Measurements from ENCODE around the gene RBBP8NL. TPM values are rescaled to one million over a fixed set of nuclear protein-coding genes. Genes with fewer than 3 reads are reported as not detected.

Gene RBBP8NL
- total RNA-seq, 5 donors from 2014 or later (not counting 1 experiment from before 2014, with no cell fraction given), result not detected

DNA sequence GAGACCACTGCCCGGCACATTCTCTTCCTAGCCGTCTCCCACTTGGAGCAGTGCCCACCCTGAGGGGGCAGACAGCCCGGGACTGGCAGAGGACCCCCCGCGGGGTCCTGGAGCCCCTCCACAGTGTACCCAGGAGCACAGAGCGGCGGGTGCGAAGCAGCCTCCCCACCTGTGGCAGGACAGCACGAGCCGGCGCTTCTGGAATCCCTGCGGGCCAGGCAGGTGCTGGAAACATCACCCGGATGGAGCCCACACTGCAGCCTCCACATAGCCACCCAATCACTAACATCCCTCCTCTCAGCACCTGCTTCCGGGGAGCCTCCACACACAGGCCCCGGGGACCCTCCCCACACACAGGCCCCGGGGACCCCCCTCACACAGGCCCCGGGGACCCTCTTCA lies 29.8 kb upstream of the RBBP8NL start:
- no peak overlapping the region for H3K4me3 Mint-ChIP-seq

DNA sequence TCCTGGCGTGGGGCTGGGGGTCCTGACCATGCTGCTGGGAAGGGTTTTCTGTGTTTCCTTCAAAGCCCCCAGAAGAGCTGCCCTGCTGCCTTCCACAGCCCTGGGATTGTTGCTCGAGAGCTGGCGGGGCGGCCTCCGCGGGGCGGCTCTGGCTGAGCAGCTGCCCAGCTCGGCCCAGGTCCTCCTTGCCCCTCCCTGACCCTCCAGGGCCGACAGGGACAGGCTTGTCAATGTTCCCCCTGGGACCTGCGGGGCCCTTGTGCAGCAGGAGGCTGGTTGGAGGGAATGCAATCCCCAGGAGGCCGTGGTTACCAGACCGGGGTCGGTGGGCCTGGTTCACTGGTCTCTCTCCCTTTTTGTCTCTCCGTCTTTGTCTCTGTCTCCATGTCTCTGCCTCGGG lies 28.6 kb upstream of the RBBP8NL start:
- ChIA-PET CTCF (no interaction called here), POLR2A (no interaction called here)
- Mint-ChIP-seq H3K4me3 (no peak overlapping the region), H3K4me1 (no peaks in the 10 kb centered on the region), H3K9me3 (no peaks in the 10 kb centered on the region), H3K27ac (no peak overlapping the region), H3K27me3 (peaks cover 0 to 17% of the 10 kb centered on the region in 2 donors), H3K36me3 (no peaks in the 10 kb centered on the region)
- H3K9me3 ChIP-seq, result no peaks in the 10 kb centered on the region
- no peak for DNase-seq
- ATAC-seq (replicated peaks in 1 of 4), result no peak
- H3K27ac ChIP-seq (ENCODE audit: low read length), result no peak overlapping the region
- no peaks in the 10 kb centered on the region for H3K36me3 ChIP-seq (ENCODE audit: control insufficient read depth in 2 of 2, extremely low read depth in 1 of 2, insufficient read depth in 1 of 2, low read length in 1 of 2)
- H3K4me3 ChIP-seq (ENCODE audit: control insufficient read depth in 1 of 2, extremely low read depth in 1 of 2, low read length in 1 of 2), result no peak overlapping the region
- H3K4me1 ChIP-seq (ENCODE audit: control insufficient read depth in 1 of 2, extremely low read depth in 1 of 2, insufficient read depth in 2 of 2, low read length in 2 of 2), result no peaks in the 10 kb centered on the region
- 70% methylated on average over 14 of the region's 15 CpGs for WGBS (ENCODE audit: insufficient coverage)
- H3K27me3 ChIP-seq (replicated peaks in 1 of 2; ENCODE audit: control insufficient read depth in 2 of 2, extremely low read depth in 1 of 2, insufficient read depth in 2 of 2, low read length in 1 of 2), result peaks cover 0 to 37% of the 10 kb centered on the region in 2 experiments

More for the DNA sequence above, 29.8 kb upstream of the RBBP8NL start:
- no peak for DNase-seq
- POLR2A ChIA-PET, result no interaction called here
- 93% methylated on average over 10 of the region's 17 CpGs for WGBS (ENCODE audit: insufficient coverage)
- H3K4me3 ChIP-seq (ENCODE audit: control insufficient read depth in 1 of 2, extremely low read depth in 1 of 2, low read length in 1 of 2), result no peak overlapping the region
- ATAC-seq (replicated peaks in 1 of 4), result no peak
- CTCF ChIA-PET, result no interaction called here
- no peak overlapping the region for H3K27ac ChIP-seq (ENCODE audit: low read length)
- no peak overlapping the region for H3K27ac Mint-ChIP-seq
- peaks cover 0 to 18% of the 10 kb centered on the region in 2 donors for H3K27me3 Mint-ChIP-seq
- H3K36me3 Mint-ChIP-seq, result no peaks in the 10 kb centered on the region
- no peaks in the 10 kb centered on the region for H3K4me1 ChIP-seq (ENCODE audit: control insufficient read depth in 1 of 2, extremely low read depth in 1 of 2, insufficient read depth in 2 of 2, low read length in 2 of 2)
- no peaks in the 10 kb centered on the region for H3K4me1 Mint-ChIP-seq
- H3K36me3 ChIP-seq (ENCODE audit: control insufficient read depth in 2 of 2, extremely low read depth in 1 of 2, insufficient read depth in 1 of 2, low read length in 1 of 2), result no peaks in the 10 kb centered on the region
- no peaks in the 10 kb centered on the region for H3K9me3 ChIP-seq
- peaks cover 0 to 38% of the 10 kb centered on the region in 2 experiments for H3K27me3 ChIP-seq (replicated peaks in 1 of 2; ENCODE audit: control insufficient read depth in 2 of 2, extremely low read depth in 1 of 2, insufficient read depth in 2 of 2, low read length in 1 of 2)
- H3K9me3 Mint-ChIP-seq, result no peaks in the 10 kb centered on the region

DNA sequence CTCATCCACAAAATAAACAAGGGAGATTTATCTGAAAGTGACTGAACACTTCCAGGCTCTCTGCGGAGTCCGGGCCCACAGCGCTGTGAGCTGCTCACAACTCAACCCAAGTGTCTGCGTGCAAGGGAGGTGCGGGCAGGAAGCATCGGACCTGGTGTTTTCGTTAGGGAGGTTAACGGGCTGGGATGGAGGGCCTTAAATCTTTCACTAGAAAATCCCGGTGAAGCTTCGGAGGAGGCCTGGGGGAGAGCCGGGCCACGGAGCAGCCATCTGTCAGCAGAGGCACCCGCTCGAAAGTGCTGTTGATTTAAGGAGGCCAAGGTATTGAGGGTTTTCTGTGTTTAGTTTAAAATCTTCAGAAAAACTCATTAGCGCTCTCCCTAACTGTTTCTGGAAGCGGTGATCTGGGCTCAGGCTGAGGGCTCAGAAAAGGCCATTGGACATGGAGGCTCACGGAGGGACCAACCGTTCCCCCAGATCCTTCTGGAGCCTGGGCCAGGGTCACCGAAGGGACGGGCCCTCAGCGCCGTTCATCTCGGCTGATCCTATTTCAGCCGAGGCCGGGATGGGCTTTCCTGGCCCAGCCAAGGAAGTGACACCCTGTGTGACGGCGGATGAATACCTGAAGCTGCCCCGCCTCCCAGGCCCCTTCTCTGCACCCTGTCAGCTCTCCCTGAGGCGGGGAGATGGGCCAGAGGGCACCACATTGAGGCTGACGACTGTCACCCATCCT lies 27.7 kb upstream of the RBBP8NL start:
- POLR2A ChIA-PET, result no interaction called here
- 60% methylated on average over 22 of the region's 30 CpGs for WGBS (ENCODE audit: insufficient coverage)

DNA sequence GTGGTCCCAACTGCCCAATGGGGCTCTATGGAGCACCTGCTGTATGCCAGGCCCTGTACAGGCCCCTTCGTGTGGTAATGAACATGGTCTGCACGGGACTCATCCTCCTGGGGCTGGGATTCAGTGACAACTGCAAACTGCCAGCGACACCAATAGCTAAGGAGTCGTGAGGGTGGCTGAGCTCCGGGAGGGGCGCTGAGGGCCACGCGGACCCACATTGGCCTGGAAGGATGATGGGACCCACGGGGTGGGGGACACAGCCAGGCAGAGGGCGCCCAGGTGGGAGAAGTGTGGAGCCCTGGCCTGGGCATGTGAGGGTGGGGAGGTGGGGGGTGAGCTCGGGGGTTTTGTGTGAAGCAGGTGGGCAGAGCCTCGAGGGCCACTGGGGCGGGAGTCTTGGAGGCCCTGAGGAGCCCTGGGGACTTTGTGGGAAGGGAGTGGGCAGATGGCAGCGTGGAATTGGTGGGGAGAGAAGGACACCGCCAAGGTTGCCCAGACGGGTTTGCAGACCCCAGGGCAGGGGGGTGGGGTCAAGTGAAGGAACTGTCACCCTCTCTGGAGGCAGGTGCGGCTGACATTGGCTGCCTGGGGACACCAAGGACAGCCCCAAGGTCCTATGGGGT lies 26.0 kb upstream of the RBBP8NL start:
- Histone ChIP-seq H3K27me3 (replicated peaks in 1 of 2; ENCODE audit: control insufficient read depth in 2 of 2, extremely low read depth in 1 of 2, insufficient read depth in 2 of 2, low read length in 1 of 2) (peaks cover 0 to 43% of the 10 kb centered on the region in 2 experiments), H3K36me3 (ENCODE audit: control insufficient read depth in 2 of 2, extremely low read depth in 1 of 2, insufficient read depth in 1 of 2, low read length in 1 of 2) (no peaks in the 10 kb centered on the region), H3K4me1 (ENCODE audit: control insufficient read depth in 1 of 2, extremely low read depth in 1 of 2, insufficient read depth in 2 of 2, low read length in 2 of 2) (no peaks in the 10 kb centered on the region), H3K27ac (ENCODE audit: low read length) (no peak overlapping the region), H3K4me3 (ENCODE audit: control insufficient read depth in 1 of 2, extremely low read depth in 1 of 2, low read length in 1 of 2) (no peak overlapping the region), H3K9me3 (no peaks in the 10 kb centered on the region)
- 74% methylated on average over 17 of the region's 17 CpGs for WGBS (ENCODE audit: insufficient coverage)
- DNase-seq, result no peak
- no peaks in the 10 kb centered on the region for H3K36me3 Mint-ChIP-seq
- no peak overlapping the region for H3K4me3 Mint-ChIP-seq
- no peaks in the 10 kb centered on the region for H3K4me1 Mint-ChIP-seq
- no peak for ATAC-seq (replicated peaks in 1 of 4)
- CTCF ChIA-PET, result no interaction called here
- H3K27ac Mint-ChIP-seq, result no peak overlapping the region
- no peaks in the 10 kb centered on the region for H3K9me3 Mint-ChIP-seq
- peaks cover 3 to 22% of the 10 kb centered on the region in 2 donors for H3K27me3 Mint-ChIP-seq
- POLR2A ChIA-PET, result no interaction called here

More for the DNA sequence above, 27.7 kb upstream of the RBBP8NL start:
- Mint-ChIP-seq H3K4me1 (no peaks in the 10 kb centered on the region), H3K36me3 (no peaks in the 10 kb centered on the region), H3K27ac (no peak overlapping the region), H3K4me3 (no peak overlapping the region), H3K27me3 (peaks cover 0 to 17% of the 10 kb centered on the region in 2 donors), H3K9me3 (no peaks in the 10 kb centered on the region)
- ATAC-seq (replicated peaks in 1 of 4) (no peak), DNase-seq (no peak)
- Histone ChIP-seq H3K4me1 (ENCODE audit: control insufficient read depth in 1 of 2, extremely low read depth in 1 of 2, insufficient read depth in 2 of 2, low read length in 2 of 2) (no peaks in the 10 kb centered on the region), H3K4me3 (ENCODE audit: control insufficient read depth in 1 of 2, extremely low read depth in 1 of 2, low read length in 1 of 2) (no peak overlapping the region), H3K27ac (ENCODE audit: low read length) (no peak overlapping the region), H3K36me3 (ENCODE audit: control insufficient read depth in 2 of 2, extremely low read depth in 1 of 2, insufficient read depth in 1 of 2, low read length in 1 of 2) (no peaks in the 10 kb centered on the region), H3K27me3 (replicated peaks in 1 of 2; ENCODE audit: control insufficient read depth in 2 of 2, extremely low read depth in 1 of 2, insufficient read depth in 2 of 2, low read length in 1 of 2) (peaks cover 0 to 38% of the 10 kb centered on the region in 2 experiments), H3K9me3 (no peaks in the 10 kb centered on the region)
- CTCF ChIA-PET, result no interaction called here

DNA sequence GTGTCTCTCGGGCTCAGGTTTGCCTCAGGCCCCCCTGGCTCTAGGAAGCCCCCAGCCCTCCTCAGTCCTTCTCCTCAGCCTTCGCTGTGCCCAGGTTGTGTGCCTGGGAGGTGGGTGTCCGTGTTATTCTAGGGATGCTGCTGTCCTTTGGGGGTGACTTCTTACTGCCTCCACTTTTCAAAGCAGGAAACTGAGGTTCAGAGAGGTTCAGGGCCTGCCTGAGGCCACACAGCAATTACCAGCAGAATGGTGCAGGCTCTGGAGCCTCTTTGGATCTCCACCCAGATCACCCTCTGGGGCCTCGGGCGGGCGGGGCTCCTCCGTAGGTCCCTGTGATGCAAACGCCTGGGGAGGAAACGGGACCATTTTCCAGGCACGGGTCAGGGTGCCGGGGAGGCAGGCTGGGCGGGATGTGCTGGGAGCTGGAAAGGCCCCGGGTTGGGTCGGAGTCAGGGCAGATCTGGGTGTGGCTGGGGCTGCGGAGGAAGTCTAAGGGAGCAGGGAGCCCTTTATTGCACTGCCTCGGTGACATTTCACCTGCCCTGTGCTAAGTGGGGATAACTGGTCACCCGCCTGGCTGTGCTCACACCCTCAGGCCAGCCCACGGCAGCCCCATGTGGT lies 25.2 kb upstream of the RBBP8NL start:
- H3K9me3 Mint-ChIP-seq, result no peaks in the 10 kb centered on the region
- H3K4me1 ChIP-seq (ENCODE audit: control insufficient read depth in 1 of 2, extremely low read depth in 1 of 2, insufficient read depth in 2 of 2, low read length in 2 of 2), result no peaks in the 10 kb centered on the region
- peaks cover 0 to 48% of the 10 kb centered on the region in 2 experiments for H3K27me3 ChIP-seq (replicated peaks in 1 of 2; ENCODE audit: control insufficient read depth in 2 of 2, extremely low read depth in 1 of 2, insufficient read depth in 2 of 2, low read length in 1 of 2)
- H3K9me3 ChIP-seq, result no peaks in the 10 kb centered on the region
- no peaks in the 10 kb centered on the region for H3K36me3 Mint-ChIP-seq
- 76% methylated on average over 15 of the region's 18 CpGs for WGBS (ENCODE audit: insufficient coverage)
- CTCF ChIA-PET, result no interaction called here
- no peak overlapping the region for H3K4me3 ChIP-seq (ENCODE audit: control insufficient read depth in 1 of 2, extremely low read depth in 1 of 2, low read length in 1 of 2)
- DNase-seq, result no peak
- no peak for ATAC-seq (replicated peaks in 1 of 4)
- H3K27ac Mint-ChIP-seq, result no peak overlapping the region
- H3K27ac ChIP-seq (ENCODE audit: low read length), result no peak overlapping the region
- POLR2A ChIA-PET, result no interaction called here
- no peaks in the 10 kb centered on the region for H3K4me1 Mint-ChIP-seq
- H3K27me3 Mint-ChIP-seq, result peaks cover 3 to 23% of the 10 kb centered on the region in 2 donors
- no peaks in the 10 kb centered on the region for H3K36me3 ChIP-seq (ENCODE audit: control insufficient read depth in 2 of 2, extremely low read depth in 1 of 2, insufficient read depth in 1 of 2, low read length in 1 of 2)
- no peak overlapping the region for H3K4me3 Mint-ChIP-seq

DNA sequence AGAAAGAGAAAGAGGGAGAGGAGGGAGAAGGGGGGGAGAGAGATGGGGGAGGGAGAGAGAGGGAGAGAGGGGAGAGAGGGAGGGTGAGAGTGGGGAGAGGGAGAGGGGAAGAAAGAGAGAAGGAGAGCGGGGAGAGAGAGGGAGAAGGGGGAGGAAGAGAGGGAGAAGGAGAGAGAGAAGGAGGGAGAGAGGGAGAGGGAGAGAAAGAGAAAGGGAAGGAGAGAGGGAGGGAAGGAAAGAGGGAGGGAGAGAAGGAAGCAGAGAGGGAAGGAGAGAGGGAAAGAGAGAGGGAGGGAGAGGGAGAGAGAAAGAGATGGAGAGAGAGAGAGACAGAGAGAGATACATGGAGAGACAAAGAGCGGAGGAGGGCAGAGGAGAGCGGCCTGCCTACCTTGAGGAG lies 24.6 kb upstream of the RBBP8NL start:
- 92% methylated on average over 2 of the region's 3 CpGs for WGBS (ENCODE audit: insufficient coverage)
- no peak overlapping the region for H3K27ac ChIP-seq (ENCODE audit: low read length)
- H3K9me3 ChIP-seq, result no peaks in the 10 kb centered on the region
- ChIA-PET POLR2A (no interaction called here), CTCF (no interaction called here)
- no peak overlapping the region for H3K4me3 ChIP-seq (ENCODE audit: control insufficient read depth in 1 of 2, extremely low read depth in 1 of 2, low read length in 1 of 2)
- no peaks in the 10 kb centered on the region for H3K4me1 ChIP-seq (ENCODE audit: control insufficient read depth in 1 of 2, extremely low read depth in 1 of 2, insufficient read depth in 2 of 2, low read length in 2 of 2)
- peaks cover 3 to 23% of the 10 kb centered on the region in 2 donors for H3K27me3 Mint-ChIP-seq
- no peaks in the 10 kb centered on the region for H3K36me3 ChIP-seq (ENCODE audit: control insufficient read depth in 2 of 2, extremely low read depth in 1 of 2, insufficient read depth in 1 of 2, low read length in 1 of 2)
- H3K27me3 ChIP-seq (replicated peaks in 1 of 2; ENCODE audit: control insufficient read depth in 2 of 2, extremely low read depth in 1 of 2, insufficient read depth in 2 of 2, low read length in 1 of 2), result peaks cover 0 to 51% of the 10 kb centered on the region in 2 experiments
- no peak for ATAC-seq (replicated peaks in 1 of 4)
- H3K4me3 Mint-ChIP-seq, result no peak overlapping the region
- no peak for DNase-seq
- H3K36me3 Mint-ChIP-seq, result no peaks in the 10 kb centered on the region
- no peaks in the 10 kb centered on the region for H3K4me1 Mint-ChIP-seq
- H3K27ac Mint-ChIP-seq, result no peak overlapping the region
- H3K9me3 Mint-ChIP-seq, result no peaks in the 10 kb centered on the region

Measured in T-cell (primary cell).